Measurements from ENCODE around the gene UQCC2. TPM values are rescaled to one million over a fixed set of nuclear protein-coding genes. Genes with fewer than 3 reads are reported as not detected.

Gene UQCC2
- total and polyA plus RNA-seq, 2 of the 4 experiments (the other 2 are of a cell fraction): 13.8 to 34.5 TPM

- no peak for TF ChIP-seq CTCF (conservative IDR thresholded peaks at IDR 0.05; ENCODE audit: low read depth, low read length)
- TF ChIP-seq MXI1 (IDR thresholded peaks at IDR 0.05; ENCODE audit: borderline replicate concordance, low read depth, low read length): no peak
- TF ChIP-seq RAD21 (IDR thresholded peaks at IDR 0.05; ENCODE audit: low read length): no peak
Measured at GRCh38 chr6:33707771-33708170, 3.7 kb downstream of the UQCC2 start (continued).

- DNase-seq (no peak), ATAC-seq (ENCODE audit: low read depth) (no peak)
- Histone ChIP-seq H3K4me1 (ENCODE audit: control insufficient read depth, insufficient read depth, low read length) (peaks cover 7% of the 10 kb centered on the region), H3K14ac (replicated peaks; ENCODE audit: low read depth, low read length) (no peak overlapping the region), H4K5ac (ENCODE audit: low read depth, low read length) (no peak overlapping the region), H2BK15ac (ENCODE audit: low read depth, low read length) (no peak overlapping the region), H3K56ac (ENCODE audit: extremely low read depth, insufficient read depth, low read length) (no peak overlapping the region), H4K20me1 (ENCODE audit: insufficient read depth, low read length) (no peaks in the 10 kb centered on the region), H2BK5ac (ENCODE audit: low read depth, low read length, poor library complexity, severe bottlenecking) (no peak overlapping the region), H3K4me2 (ENCODE audit: low read depth, low read length) (no peak overlapping the region), H4K8ac (ENCODE audit: low read depth in 2 of 2, low read length in 2 of 2) (no peak overlapping the region), H2AFZ (replicated peaks; ENCODE audit: low read length, poor library complexity) (no peak overlapping the region), H3K9me3 (ENCODE audit: control insufficient read depth, insufficient read depth, low read length) (no peaks in the 10 kb centered on the region), H3K36me3 (ENCODE audit: control insufficient read depth, insufficient read depth, low read length) (peaks cover 11% of the 10 kb centered on the region), H3K23ac (ENCODE audit: low read depth, low read length) (no peak overlapping the region), H4K91ac (ENCODE audit: insufficient read depth, low read depth, low read length) (no peak overlapping the region), H3K4ac (ENCODE audit: low read depth, low read length) (no peak overlapping the region), H3K27ac (ENCODE audit: insufficient read depth, low read length) (no peak overlapping the region), H2BK20ac (ENCODE audit: low read depth, low read length) (no peak overlapping the region), H3K4me3 (ENCODE audit: insufficient read depth, low read depth, low read length) (no peak overlapping the region), H2AK5ac (ENCODE audit: low read depth, low read length) (no peak overlapping the region), H2BK120ac (ENCODE audit: low read depth, low read length) (no peak overlapping the region), H3K79me1 (ENCODE audit: low read depth in 1 of 2, low read length in 2 of 2) (peaks cover 22 to 53% of the 10 kb centered on the region in 2 experiments), H3K9me1 (ENCODE audit: insufficient read depth, low read length) (peaks cover 15% of the 10 kb centered on the region), H3K9ac (ENCODE audit: low read depth, low read length) (no peak overlapping the region), H3K18ac (ENCODE audit: low read depth, low read length) (no peak overlapping the region), H3K27me3 (ENCODE audit: control insufficient read depth, insufficient read depth, low read length) (no peaks in the 10 kb centered on the region), H2AK9ac (replicated peaks; ENCODE audit: low read depth, low read length, poor library complexity) (no peak overlapping the region)
- BruUV-seq (replicated peaks): no TSS peak
- intact Hi-C loops (cut with micrococcal nuclease) (no loop called here), in situ Hi-C loops (cut with MboI; ENCODE audit: low sequenced_read_pairs) (loop anchor here (10.0 kb wide), 1 partner anchor 251 kb away; the partner anchor contains the start of gene ZBTB9), dilution Hi-C loops (cut with HindIII; ENCODE audit: low sequenced_read_pairs, unreplicated experiment) (no loop called here)
- CTCF ChIA-PET: no interaction called here
- 88% methylated on average over 6 of the region's 16 CpGs; no CpG with 5 or more reads in 1 of the 2 experiments for WGBS, 2 experiments (ENCODE audit: extremely low coverage in 2 of 2, insufficient read length in 1 of 2)
- POLR2A ChIA-PET (ENCODE audit: unreplicated experiment): interaction anchor here (1.0 kb wide), 1 partner anchor 35 kb away, joined by 3 read pairs; no protein-coding TSS in a partner anchor
- no peak for TF ChIP-seq POLR2A (IDR thresholded peaks at IDR 0.05; ENCODE audit: low read depth, low read length)
- TF ChIP-seq MAZ (IDR thresholded peaks at IDR 0.05; ENCODE audit: borderline replicate concordance, low read depth, low read length): no peak
- no peak for TF ChIP-seq NFE2L2 (IDR thresholded peaks at IDR 0.05; ENCODE audit: low read depth, low read length)
- no peak for TF ChIP-seq CEBPB (IDR thresholded peaks at IDR 0.05; ENCODE audit: low read depth, low read length)
- TF ChIP-seq CHD1 (IDR thresholded peaks at IDR 0.05; ENCODE audit: low read depth, low read length): no peak
Measured at GRCh38 chr6:33705955-33706725, 5.4 kb downstream of the UQCC2 start.

All from IMR-90 (cell line).